HG03103 (cell line): ENCODE measurements around the gene SCGB1D4.
"Not testable (repeated sequence)": the region's sequence is repeated elsewhere in the genome, so short reads cannot be mapped to it uniquely, and the experiment has no call there.

Experiments used
- ATAC-seq: cut with Tn5 transposase; IDR thresholded peaks from one replicate; pipeline ENCODE4 v1.9.1; 2021; ENCODE audit warnings: low read depth; ENCODE audit not compliant: unreplicated experiment

SCGB1D4 gene, protein sequence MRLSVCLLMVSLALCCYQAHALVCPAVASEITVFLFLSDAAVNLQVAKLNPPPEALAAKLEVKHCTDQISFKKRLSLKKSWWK

DNA sequence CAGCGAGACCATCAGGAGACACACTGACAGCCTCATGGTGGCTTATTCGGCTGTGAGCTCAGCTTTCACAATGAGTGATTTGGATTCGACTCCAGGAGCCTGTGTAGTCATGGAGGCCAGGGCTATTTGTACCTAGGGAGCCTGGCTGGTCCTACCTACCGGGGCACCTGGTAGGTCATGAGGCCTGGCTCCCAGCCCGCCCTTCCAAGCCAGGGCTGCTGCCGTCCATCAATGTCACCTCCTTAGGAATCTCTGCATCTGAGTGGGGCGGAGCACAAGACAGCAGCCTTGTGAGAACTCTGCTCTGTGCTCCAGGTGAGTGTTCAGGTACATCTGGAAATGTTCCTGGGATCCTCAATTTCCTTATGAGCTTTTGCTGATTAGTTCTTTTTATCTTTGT lies at the start of gene SCGB1D4:
SCGB1D4 (minus strand) TSS at position 101 of the 400 bp plus-strand sequence; CDS start at position 36, 65 bp downstream.
- no peak for ATAC-seq

DNA sequence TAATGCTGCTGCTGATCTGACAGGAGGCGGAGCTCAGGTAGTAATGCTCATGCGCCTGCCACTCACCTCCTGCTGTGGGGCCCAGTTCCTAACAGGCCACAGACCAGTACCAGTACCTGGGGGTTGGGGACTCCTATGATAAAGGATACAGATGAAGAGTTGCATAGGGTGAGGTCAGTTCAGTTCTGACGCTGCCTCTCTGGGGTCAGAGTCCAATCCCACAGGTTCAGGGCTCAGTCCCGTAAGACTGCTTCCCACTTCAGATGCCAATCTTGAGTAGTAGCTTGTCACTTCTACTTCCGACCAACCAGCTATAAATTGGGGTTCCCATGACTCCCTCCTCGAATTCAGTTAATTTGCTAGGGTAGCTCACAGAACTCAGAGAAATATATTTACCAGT lies 47.0 kb upstream of the SCGB1D4 start:
- no peak for ATAC-seq

DNA sequence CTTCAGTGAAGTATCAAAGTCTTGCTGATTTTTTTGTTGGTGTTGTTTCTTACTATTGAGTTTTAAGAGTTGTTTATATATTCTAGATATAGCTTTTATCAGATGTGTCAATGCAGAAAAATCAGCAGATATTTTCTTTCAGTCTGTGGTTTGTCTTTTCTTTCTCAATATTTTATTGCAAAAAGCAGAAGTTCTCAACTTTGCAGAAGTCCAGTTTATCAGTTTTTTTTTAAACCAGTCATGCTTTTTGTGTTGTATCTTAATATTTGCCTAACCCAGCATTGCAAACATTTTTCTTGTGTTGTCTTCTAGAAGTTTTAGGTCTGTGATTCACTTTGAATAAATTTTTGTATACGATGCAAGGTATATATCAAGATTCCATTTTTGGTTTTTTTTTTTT lies 45.3 kb upstream of the SCGB1D4 start:
- no peak for ATAC-seq

DNA sequence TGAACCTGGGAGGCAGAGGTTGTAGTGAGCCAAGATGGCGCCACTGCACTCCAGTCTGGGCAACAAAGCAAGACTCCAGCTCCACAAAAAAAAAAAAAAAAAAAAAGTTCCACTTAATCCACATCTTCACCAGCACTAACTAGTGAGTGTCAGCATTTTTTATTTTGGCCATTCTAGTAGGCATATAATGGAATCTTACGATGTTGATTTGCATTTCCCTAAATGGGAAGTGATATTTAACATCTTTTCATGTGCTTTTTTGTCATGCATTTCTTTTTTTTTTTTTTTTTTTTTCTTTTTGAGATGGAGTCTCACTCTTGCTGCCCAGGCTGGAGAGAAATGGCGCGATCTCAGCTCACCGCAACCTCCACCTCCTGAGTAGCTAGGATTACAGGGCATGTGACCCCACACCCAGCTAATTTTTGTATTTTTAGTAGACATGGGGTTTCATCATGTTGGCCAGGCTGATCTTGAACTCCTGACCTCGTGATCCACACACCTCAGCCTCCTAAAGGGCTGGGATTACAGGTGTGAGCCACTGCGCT lies 44.8 kb upstream of the SCGB1D4 start:
- not testable (repeated sequence) for ATAC-seq

DNA sequence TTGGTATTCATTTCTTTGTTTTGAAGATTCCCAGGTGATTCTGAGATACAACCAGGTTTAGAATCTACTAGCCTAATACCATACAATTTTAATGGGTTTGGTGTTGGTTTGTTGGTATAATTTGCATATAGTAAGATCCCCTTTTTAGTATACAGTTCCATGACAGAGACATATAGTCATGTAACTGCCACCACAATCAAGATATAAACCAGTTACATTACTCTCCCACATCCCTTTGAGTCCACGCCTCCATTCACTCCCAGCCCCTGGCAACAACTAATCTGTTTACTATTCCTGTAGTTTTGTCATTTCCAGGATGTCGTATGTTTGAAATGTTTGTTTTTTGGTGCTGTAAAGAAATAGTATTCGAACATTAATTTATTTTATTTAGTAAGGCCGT lies 42.7 kb upstream of the SCGB1D4 start:
- no peak for ATAC-seq

DNA sequence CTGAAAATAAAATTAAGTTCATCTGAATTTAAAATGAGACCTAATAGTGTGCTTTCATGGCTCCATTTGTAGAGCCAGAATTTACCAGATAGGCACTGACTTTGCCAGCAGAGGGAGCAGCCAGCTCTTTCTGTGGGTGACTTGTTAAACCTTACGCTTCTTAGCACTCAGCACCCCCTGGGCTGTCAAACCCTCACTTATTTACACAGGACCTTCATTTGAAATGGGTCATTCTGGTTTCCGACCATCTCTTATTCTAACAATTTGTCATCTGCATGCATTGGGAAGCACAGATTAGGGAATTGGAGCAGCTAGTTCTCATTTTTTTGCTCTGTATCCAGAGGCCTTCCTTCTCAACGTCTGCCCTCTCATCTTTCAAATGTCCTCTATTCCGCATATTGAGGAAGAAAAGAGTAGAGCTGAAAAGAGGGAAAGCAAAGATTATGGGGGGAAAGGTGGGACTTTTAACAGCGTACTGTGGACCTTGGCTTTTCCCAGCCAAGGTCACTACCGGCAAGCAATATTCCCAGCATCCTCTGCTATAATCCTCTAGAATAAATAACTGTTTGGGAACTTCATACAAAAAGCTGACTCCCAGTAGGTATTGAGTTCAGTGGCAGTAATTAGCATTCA lies 41.5 kb upstream of the SCGB1D4 start:
- ATAC-seq: no peak

DNA sequence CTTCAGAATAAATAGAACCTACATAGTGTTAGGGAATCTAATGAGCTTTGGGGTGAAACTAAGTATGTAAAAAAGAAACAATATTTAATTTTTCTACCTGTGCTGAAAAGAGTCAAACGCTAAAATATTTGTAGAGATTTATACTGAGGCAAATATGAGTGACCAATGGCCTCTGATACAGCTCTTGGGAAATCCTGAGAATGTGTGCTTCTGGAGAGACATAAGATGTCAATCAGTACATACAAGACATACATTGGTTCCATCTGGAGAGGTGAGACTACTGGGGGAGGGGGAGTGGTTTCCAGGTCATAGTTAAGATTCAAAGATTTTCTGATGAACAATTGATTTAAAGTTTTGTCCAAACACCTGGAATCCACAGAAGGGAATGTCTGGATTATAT lies 39.3 kb upstream of the SCGB1D4 start:
- no peak for ATAC-seq

DNA sequence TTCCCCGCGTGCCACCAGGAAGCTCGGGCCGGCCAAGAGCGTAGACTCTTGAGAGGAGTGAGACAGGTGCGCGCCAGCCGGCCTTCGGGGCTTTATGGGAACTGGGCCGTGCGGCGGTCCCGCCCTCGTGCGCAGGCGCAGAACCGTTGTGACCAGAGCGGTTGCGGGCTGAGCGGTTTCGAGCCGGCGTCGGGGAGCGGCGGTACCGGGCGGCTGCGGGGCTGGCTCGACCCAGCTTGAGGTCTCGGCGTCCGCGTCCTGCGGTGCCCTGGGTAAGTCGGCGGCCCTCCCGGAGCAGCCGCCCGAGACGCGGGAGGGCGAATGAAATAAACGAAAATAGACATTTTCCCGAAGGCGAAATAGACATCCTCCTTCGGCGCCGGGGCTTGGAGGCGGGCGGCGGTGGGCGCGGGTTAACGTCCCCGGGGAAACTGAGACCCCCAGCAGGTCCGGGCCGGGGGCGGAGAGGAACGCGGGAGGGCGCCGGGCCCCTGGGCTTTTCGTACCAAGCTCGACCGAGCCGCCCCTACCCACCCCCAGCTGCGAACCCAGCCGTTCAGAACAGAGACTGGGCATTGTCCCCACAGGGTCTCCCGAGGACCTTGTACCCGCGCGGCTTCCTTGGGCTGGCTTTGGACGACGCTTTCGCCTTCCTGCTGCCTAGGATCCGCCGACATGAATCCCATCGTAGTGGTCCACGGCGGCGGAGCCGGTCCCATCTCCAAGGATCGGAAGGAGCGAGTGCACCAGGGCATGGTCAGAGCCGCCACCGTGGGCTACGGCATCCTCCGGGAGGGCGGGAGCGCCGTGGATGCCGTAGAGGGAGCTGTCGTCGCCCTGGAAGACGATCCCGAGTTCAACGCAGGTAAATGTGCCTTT lies 38.7 kb upstream of the SCGB1D4 start, which contains the start of gene ASRGL1:
ASRGL1 (plus strand) TSS at position 146 of the 879 bp plus-strand sequence; CDS start at position 676, 530 bp downstream.
- no peak for ATAC-seq

DNA sequence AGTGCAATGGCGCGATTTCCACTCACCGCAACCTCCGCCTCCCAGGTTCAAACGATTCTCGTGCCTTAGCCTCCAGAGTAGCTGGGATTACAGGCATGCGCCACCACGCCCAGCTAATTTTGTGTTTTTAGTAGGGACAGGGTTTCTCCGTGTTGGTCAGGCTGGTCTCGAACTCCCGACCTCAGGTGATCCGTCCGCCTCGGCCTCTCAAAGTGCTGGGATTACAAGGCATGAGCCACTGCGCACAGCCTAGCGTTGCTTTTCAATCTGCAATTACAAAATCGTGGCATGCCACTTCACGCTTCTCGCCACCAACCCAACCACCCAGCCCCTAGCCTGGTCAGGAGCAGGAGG lies 38.1 kb upstream of the SCGB1D4 start:
- ATAC-seq: not testable (repeated sequence)

DNA sequence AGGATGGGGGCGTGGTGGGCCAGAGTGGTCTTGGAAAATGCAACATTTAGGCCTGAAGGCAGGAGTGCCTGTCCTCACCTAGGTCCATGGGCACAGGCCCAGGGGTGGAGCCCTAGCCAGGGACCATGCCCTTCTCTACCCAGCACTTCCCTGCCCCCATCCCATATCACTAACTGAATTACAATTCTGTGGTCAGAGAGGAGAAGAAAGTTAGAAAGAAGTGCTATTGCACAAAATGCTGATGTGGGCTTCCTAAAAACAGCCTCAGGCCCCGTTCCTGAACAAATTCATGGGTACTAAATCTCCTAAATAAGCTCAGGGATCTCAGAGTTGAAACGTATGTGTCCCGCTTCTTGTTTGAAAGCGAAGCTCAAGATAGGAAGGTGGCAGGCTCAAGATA lies 34.9 kb upstream of the SCGB1D4 start:
- no peak for ATAC-seq

DNA sequence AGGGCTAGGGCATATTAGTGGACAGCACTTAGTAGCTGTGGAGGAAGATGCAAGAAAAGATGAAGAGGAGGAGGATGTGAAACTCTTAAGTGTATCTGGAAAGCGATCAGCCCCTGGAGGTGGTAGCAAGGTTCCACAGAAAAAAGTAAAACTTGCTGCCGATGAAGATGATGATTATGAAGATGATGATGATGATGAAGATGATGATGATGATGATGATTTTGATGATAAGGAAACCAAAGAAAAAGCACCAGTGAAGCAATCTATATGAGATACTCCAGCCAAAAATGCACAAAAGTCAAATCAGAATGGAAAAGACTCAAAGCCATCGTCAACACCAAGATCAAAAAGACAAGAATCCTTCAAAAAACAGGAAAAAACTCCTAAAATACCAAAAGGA lies 32.4 kb upstream of the SCGB1D4 start:
- not testable (repeated sequence) for ATAC-seq

DNA sequence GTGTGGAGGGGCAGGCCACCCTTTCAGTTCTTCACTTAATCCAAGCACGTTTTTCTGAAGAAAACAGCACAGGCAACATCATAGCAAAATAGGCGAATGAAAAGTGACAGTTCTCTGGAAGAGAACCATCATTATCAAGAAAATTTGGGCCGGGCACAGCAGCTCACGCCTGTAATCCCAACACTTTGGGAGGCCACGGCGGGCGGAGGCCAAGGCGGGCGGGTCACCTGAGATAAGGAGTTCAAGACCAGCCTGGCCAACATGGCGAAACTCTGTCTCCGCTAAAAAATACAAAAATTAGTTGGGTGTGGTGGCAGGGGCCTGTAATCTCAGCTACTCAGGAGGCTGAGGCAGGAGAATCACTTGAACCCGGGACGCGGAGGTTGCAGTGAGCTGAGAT lies 28.7 kb upstream of the SCGB1D4 start:
- ATAC-seq: not testable (repeated sequence)

DNA sequence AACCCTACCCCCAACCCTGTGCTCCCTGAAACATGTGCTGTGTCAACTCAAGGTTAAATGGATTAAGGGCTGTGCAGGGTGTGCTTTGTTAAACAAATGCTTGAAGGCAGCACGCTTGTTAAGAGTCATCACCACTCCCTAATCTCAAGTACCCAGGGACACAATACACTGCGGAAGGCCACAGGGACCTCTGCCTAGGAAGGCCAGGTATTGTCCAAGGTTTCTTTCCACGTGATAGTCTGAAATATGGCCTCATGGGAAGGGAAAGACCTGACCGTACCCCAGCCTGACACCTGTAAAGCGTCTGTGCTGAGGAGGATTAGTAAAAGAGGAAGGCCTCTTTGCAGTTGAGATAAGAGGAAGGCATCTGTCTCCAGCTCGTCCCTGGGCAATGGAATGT lies 27.8 kb upstream of the SCGB1D4 start:
- ATAC-seq: not testable (repeated sequence)

DNA sequence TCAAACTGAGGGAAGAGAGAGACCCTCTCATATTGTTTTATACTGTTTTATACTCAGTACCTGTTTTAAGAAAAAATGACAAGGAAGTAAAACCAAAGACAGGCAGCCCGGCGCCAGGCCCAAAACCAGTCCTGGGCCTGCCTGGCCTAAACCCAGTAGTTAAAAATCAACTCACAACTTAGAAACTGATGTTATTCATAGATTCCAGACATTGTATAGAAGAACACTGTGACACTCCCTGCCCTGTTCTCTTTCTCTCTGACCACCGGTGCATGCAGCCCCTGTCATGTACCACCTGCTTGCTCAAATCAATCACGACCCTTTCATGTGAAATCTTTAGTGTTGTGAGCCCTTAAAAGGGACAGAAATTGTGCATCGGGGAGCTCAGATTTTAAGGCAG lies 26.9 kb upstream of the SCGB1D4 start:
- ATAC-seq: not testable (repeated sequence)

DNA sequence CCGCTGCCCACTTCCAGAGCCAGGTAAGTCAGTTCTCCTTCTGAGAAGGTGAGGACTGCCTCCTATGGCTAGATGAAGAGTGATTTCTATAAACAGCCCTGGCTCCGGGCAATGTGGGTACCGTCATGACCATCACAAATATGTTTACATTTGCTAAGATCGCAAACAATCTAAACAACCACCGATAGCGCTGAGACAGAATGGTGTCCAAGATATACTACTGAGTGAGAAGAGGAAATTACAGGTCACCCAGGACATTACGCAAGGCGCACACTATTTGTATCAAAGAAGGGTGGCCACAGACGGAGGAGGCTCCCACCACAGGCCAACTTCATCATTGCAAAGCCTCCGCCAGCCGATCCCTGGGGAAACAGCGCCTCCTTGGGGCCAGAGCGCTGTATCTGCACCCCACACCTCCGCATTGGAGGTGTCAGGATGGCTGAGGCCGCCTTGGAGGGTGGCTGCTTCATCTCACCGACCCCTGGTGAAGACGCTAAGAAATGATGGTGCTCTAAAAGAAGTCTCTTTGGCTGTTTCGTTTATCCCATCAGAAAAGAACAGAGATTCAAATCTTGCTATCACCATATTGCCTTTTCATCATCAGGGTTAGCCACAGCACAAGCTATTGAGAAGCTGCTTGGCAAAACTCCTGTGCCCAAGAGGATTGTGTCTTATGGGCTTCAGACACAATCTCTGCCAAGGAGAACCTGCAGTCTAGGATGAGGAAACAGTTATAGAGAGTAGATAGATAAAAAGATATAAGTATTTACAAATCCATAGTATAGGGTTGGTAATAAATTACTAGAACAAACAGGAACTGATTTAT lies 26.1 kb upstream of the SCGB1D4 start:
- ATAC-seq: no peak

DNA sequence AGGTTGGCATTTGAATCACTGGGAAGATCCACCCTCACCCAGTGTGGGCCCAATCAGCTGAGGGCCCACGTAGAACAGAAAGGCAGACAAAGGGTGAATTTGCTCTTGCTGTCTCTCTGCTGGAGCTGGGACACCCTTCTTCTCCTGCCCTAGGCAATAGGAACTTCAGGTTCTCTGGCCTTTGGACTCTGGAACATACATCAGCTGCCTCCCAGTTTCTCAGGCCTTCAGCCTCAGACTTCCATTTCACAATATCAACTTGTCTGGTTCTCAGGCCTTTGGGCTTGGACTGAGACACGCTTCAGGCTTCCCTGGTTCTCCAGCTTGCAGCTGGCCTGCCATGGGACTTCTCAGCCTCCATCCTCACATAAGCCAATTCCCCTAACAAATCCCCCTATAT lies 23.6 kb upstream of the SCGB1D4 start:
- ATAC-seq: no peak

DNA sequence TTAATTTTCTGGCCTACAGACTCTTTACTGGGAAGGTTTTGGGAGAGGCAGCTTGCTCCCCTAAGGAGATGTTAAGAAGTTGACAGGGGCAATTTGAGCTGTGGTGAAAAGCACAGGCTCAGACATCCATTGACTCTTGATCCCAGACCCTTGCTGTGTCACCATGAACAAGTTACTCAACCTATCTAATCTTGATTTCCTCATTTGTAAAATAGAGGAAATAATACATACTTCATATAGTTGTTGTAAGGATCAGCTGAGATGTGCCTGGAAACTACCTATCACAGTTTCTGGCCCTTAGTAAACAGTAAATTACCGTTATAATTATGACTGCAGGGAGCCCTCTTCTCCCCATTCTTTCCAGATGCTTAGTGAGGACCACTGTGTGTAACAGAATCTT lies 16.6 kb upstream of the SCGB1D4 start:
- ATAC-seq: no peak

DNA sequence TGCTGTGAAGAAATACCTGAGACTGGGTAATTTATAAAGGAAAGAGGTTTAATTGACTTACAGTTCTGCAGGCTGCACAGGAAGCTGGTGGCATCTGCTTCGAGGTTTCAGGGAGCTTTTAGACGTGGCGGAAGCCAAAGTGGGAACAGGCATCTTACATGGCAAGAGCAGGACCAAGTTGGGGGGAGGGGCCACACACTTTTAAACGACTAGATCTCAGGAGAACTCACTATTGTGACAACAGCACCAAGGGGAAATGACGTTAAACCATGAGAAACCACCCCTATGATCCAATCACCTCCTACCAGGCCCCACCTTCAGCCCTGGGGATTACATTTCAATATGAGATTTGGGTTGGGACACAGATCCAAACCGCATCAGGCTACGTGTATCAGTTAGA lies 11.1 kb upstream of the SCGB1D4 start:
- ATAC-seq: no peak

DNA sequence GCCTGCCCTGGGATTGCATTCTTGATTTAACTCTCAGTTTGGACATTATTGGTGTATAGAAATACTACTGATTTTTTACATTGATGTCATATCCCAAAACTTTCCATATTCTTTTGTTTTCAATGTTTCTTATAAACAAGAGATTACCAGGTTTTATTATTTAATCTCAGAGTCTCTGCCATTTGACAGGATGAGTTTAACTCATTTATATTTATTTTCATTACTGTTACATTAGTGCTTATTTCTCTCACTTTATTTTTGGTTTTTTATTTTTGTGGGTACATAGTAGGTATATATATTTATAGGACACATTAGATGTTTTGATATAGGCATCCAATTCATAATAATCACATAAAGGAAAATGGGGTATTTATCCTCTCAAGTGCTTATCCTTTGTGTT lies 9.1 kb upstream of the SCGB1D4 start:
- no peak for ATAC-seq

DNA sequence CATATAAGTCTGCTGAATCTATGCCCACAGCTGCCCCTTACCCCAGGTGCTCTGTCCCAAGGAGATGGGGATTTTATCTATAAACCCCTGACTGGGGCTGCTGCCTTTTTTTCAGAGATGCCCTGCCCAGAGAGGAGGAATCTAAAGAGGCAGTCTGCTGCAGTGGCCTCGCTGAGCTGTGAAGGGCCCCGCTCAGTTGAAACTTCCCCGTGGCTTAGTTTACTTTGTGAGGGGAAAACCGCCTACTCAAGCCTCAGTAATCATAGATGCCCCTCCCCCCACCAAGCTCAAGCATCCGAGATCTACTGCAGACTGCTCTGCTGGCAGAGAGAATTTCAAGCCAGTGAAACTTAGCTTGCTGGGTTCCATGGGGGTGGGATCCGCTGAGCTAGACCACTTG lies 7.4 kb upstream of the SCGB1D4 start:
- no peak for ATAC-seq

DNA sequence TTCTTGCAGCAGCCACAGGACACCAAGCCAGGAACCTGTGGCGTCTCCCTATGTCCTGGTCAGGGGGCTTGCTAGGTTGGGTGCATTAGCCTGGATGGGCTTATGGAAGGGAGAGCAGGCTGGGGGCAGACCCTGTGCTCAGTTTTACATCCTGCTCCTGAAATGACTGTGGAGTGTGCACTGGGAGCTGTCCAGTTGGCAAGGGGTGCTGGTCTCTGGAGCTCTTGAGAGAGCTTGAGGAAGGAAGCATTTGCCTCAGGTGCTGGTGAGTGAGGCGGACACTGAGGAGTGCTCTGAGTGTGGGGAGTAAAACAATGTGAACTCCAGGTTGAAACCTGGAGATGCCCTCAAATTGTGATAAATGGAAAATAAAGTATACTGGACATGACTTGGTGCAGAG lies 3.4 kb downstream of the SCGB1D4 start:
- ATAC-seq: no peak
